Ishikawa (cell line): ENCODE results near the gene BTN1A1.

Experiments
- CEBPB ChIP-seq: IDR thresholded peaks from 2 replicates; pipeline ENCODE4 v1.6.1; 2012
- CREB1 ChIP-seq: IDR thresholded peaks from 2 replicates; pipeline ENCODE4 v1.6.1; 2012; ENCODE audit warnings: low read depth
- EGR1 ChIP-seq: IDR thresholded peaks from 2 replicates; pipeline ENCODE4 v1.6.1; 2012
- EP300 ChIP-seq: IDR thresholded peaks from 2 replicates; pipeline ENCODE4 v1.6.1; 2012; ENCODE audit warnings: borderline replicate concordance
- FOXM1 ChIP-seq: IDR thresholded peaks from 2 replicates; pipeline ENCODE4 v1.6.1; 2012; ENCODE audit warnings: low read depth, borderline replicate concordance
- MAX ChIP-seq: IDR thresholded peaks from 2 replicates; pipeline ENCODE4 v1.6.1; 2012
- NFIC ChIP-seq: IDR thresholded peaks from 2 replicates; pipeline ENCODE4 v1.6.1; 2012
- RAD21 ChIP-seq: IDR thresholded peaks from 2 replicates; pipeline ENCODE4 v1.6.1; 2012; ENCODE audit warnings: low read depth
- REST ChIP-seq: IDR thresholded peaks from 2 replicates; pipeline ENCODE4 v1.6.1; 2012; ENCODE audit warnings: low read depth, mild to moderate bottlenecking
- TAF1 ChIP-seq: IDR thresholded peaks from 2 replicates; pipeline ENCODE4 v1.6.1; 2012; ENCODE audit warnings: low read depth, mild to moderate bottlenecking
- TCF12 ChIP-seq: IDR thresholded peaks from 2 replicates; pipeline ENCODE4 v1.6.1; 2012; ENCODE audit warnings: low read depth
- TEAD4 ChIP-seq: IDR thresholded peaks from 2 replicates; pipeline ENCODE4 v1.6.1; 2012
- USF1 ChIP-seq: IDR thresholded peaks from 2 replicates; pipeline ENCODE4 v1.6.1; 2012
- YY1 ChIP-seq: IDR thresholded peaks from 2 replicates; pipeline ENCODE4 v1.6.1; 2012; ENCODE audit warnings: low read depth
- ZBTB7A ChIP-seq: IDR thresholded peaks from 2 replicates; pipeline ENCODE4 v1.6.1; 2012; ENCODE audit warnings: low read depth

BTN1A1 gene

DNA sequence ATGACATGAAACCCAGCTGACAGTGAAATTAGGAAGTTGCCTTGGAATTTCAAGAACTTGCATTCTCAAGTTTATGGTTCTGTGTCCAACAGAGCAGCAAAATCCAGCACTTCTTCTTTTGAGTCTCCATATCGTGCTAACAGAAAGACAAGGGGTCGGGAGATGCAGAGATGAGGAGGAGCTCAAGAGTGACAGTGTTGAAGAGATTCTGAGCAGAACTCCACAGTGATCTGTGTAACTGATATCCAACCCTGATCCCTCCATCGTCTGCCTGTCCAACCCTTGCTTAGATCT, 21.2 kb upstream of the BTN1A1 start:
- TF ChIP-seq ZBTB7A (no peak), USF1 (no peak), YY1 (no peak), FOXM1 (no peak), TEAD4 (no peak), CEBPB (no peak), MAX (no peak), CREB1 (no peak), EGR1 (no peak), TAF1 (no peak), NFIC (no peak), TCF12 (no peak), RAD21 (no peak), REST (no peak), EP300 (no peak)

DNA sequence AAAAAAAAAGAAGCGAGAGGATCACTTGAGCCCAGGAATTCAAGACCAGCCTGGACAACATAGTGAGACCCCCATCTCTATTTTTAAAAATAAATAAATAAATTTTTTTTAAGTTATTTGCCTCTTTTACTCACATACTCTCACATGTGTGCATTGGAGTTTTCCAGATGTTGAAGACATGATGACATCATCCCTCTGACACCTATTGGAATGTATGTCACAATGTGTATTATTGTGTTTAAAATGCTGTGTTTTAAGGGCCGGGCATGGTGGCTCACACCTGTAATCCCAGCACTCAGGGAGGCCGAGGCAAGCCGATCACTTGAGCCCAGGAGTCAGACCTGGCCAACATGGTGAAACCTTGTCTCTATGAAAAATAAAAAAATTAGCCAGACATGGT, 17.8 kb upstream of the BTN1A1 start:
- no peak for TF ChIP-seq YY1
- TF ChIP-seq CREB1, result no peak
- no peak for TF ChIP-seq TCF12
- TF ChIP-seq EGR1, result no peak
- TF ChIP-seq MAX, result no peak
- TF ChIP-seq RAD21, result no peak
- TF ChIP-seq FOXM1, result no peak

GRCh38 chr6:26483727-26484126, 16.4 kb upstream of the BTN1A1 start:
- TF ChIP-seq FOXM1 (no peak), REST (no peak), USF1 (no peak), EP300 (no peak), NFIC (no peak), ZBTB7A (no peak), EGR1 (no peak), CREB1 (no peak), TAF1 (no peak), TCF12 (no peak)

DNA sequence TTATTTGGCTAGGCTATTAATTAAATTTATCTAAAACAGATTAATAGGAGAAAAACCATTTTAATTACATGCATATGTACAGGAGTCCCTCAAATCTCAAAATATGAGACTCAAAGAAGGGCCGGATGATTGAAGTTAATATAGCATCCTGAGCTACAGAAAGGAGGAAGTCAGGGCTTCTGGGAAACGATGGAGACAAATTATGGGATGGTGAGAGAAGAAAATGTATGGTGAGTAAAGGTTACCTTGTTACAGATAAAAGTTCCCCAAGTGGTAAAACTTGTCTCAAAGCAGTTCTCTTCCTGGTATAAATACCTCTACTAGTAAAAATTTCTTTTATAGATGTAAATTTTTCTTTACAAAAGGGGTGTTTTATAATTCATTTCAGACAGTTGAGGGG, 15.9 kb upstream of the BTN1A1 start:
- no peak for TF ChIP-seq FOXM1
- TF ChIP-seq TAF1, result no peak
- TF ChIP-seq USF1, result no peak

DNA sequence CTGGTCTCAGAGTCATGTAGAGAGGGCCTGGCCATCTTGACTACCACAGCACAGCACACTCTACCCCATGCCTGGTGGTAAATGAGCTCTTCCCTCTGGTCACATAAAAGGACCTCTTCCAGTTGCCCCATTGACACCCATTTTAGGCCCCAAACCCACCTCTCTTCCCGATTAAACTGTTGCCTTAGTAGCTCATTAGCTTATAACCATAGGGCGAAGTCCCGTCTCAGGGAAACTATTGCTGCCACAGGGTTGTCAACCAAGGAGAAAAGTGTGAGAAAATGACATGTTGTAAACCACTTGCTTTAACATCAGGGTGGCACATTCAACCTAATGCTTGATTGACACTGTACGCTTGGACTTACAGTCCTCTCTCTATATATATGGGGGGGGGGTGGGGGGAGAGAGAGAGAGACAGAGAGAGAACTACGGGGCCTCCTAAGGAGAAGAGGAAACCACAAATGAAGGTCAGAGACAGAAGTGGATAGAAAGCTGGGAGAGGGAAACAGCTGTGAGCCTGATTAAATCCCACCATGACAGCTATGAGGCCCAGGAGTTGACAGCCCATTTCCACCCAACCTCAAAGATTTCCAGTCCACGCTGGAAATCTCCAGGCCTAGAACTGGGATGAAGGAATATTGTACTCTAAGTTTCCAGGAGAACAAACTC, 14.9 kb upstream of the BTN1A1 start:
- TF ChIP-seq EP300 (no peak), RAD21 (no peak), ZBTB7A (no peak), FOXM1 (no peak), EGR1 (no peak), YY1 (no peak), USF1 (no peak), NFIC (no peak), CEBPB (no peak), REST (no peak), MAX (no peak), TAF1 (no peak), CREB1 (no peak), TCF12 (no peak), TEAD4 (no peak)
